GM23338 (cell line): ENCODE measurements around the gene DGKE. TPM values are rescaled to one million over a fixed set of nuclear protein-coding genes. Genes with fewer than 3 reads are reported as not detected.

Source experiments
- ATAC-seq: fragments of 200-7000 bp; cut with Tn5 transposase; 3 replicates; pipeline ENCODE4 v1.9.1; 2020
- DNase-seq: peaks from one replicate; pipeline ENCODE4 v3.0.0-alpha.2; 2015; ENCODE audit warnings: low spot score
- H2AFZ ChIP-seq: fragments of 200-600 bp; sonication (generic); 2 replicates; pipeline ENCODE4 v1.8.0; 2016; ENCODE audit warnings: antibody characterized with exemption, mild to moderate bottlenecking, moderate library complexity
- H3F3A ChIP-seq: fragments of 200-600 bp; sonication (generic); replicated peaks from 2 replicates; pipeline ENCODE4 v1.8.0; 2017; ENCODE audit warnings: antibody characterized with exemption, mixed run types, low read depth
- H3K27ac ChIP-seq: fragments of 200-600 bp; sonication (generic); 2 replicates; pipeline ENCODE4 v1.6.1; 2016; ENCODE audit warnings: low read depth
- H3K27me3 ChIP-seq: fragments of 200-600 bp; sonication (generic); 2 replicates; pipeline ENCODE4 v1.8.0; 2016; ENCODE audit warnings: mild to moderate bottlenecking, mixed run types, moderate library complexity; ENCODE audit not compliant: insufficient read depth
- H3K36me3 ChIP-seq: fragments of 200-600 bp; sonication (generic); 2 replicates; pipeline ENCODE4 v1.8.0; 2016; ENCODE audit warnings: mild to moderate bottlenecking; ENCODE audit not compliant: insufficient read depth
- H3K4me1 ChIP-seq: fragments of 200-600 bp; sonication (generic); 2 replicates; pipeline ENCODE4 v1.8.0; 2016; ENCODE audit warnings: mild to moderate bottlenecking, moderate library complexity; ENCODE audit not compliant: insufficient read depth
- H3K4me2 ChIP-seq: fragments of 200-600 bp; sonication (generic); 2 replicates; pipeline ENCODE4 v1.7.1; 2017; ENCODE audit warnings: mixed run types
- H3K4me3 ChIP-seq: fragments of 200-600 bp; sonication (generic); 2 replicates; pipeline ENCODE4 v1.6.1; 2016; ENCODE audit warnings: mixed run types
- H3K79me2 ChIP-seq: fragments of 200-600 bp; sonication (generic); replicated peaks from 2 replicates; pipeline ENCODE4 v1.8.0; 2017; ENCODE audit warnings: mild to moderate bottlenecking; ENCODE audit not compliant: insufficient read depth
- H3K9me2 ChIP-seq: fragments of 200-600 bp; sonication (generic); 2 replicates; pipeline ENCODE4 v1.8.0; 2017; ENCODE audit not compliant: insufficient read depth
- H4K20me1 ChIP-seq: fragments of 200-600 bp; sonication (generic); replicated peaks from 2 replicates; pipeline ENCODE4 v1.8.0; 2017; ENCODE audit warnings: mild to moderate bottlenecking; ENCODE audit not compliant: insufficient read depth
- H3K27ac Mint-ChIP-seq: 2 replicates; pipeline ENCODE4 v1.8.0; 2020; ENCODE audit warnings: inconsistent platforms, mild to moderate bottlenecking, moderate library complexity, mixed read lengths
- H3K27me3 Mint-ChIP-seq: 3 replicates; pipeline ENCODE4 v1.8.0; 2022; ENCODE audit warnings: low read depth, mild to moderate bottlenecking, moderate library complexity, mixed read lengths, inconsistent platforms; ENCODE audit not compliant: insufficient read depth, poor library complexity
- H3K36me3 Mint-ChIP-seq: 3 replicates; pipeline ENCODE4 v1.8.0; 2021; ENCODE audit warnings: low read depth, mild to moderate bottlenecking, inconsistent platforms, moderate library complexity, mixed read lengths
- H3K4me1 Mint-ChIP-seq: 3 replicates; pipeline ENCODE4 v1.8.0; 2020; ENCODE audit warnings: mild to moderate bottlenecking, inconsistent platforms, mixed read lengths
- H3K4me3 Mint-ChIP-seq: 3 replicates; pipeline ENCODE4 v1.8.0; 2021; ENCODE audit warnings: moderate library complexity, mild to moderate bottlenecking, inconsistent platforms, mixed read lengths
- H3K9me3 Mint-ChIP-seq: 3 replicates; pipeline ENCODE4 v1.8.0; 2020; ENCODE audit warnings: moderate library complexity, mild to moderate bottlenecking, inconsistent platforms, mixed read lengths
- CREB1 ChIP-seq: fragments of 250-450 bp; sonication (Bioruptor Pico); IDR thresholded peaks from 2 replicates; pipeline ENCODE4 v1.5.0; 2020; ENCODE audit warnings: low read depth, mild to moderate bottlenecking, moderate library complexity
- EZH2 ChIP-seq: fragments of 200-600 bp; sonication (generic); IDR thresholded peaks from one replicate; pipeline ENCODE4 v1.8.0; 2017; ENCODE audit warnings: antibody characterized with exemption, mild to moderate bottlenecking, low read depth; ENCODE audit not compliant: unreplicated experiment
- EZH2phosphoT487 ChIP-seq: fragments of 200-600 bp; sonication (generic); IDR thresholded peaks from one replicate; pipeline ENCODE4 v1.8.1; 2018; ENCODE audit warnings: antibody characterized with exemption; ENCODE audit not compliant: unreplicated experiment
- JUNB ChIP-seq: IDR thresholded peaks from one replicate; pipeline ENCODE4 v1.6.1; 2016; ENCODE audit warnings: antibody characterized with exemption; ENCODE audit not compliant: unreplicated experiment
- POLR2AphosphoS5 ChIP-seq: IDR thresholded peaks from 2 replicates; pipeline ENCODE4 v1.6.1; 2016; ENCODE audit warnings: antibody characterized with exemption, low read depth
- STAT1 ChIP-seq: IDR thresholded peaks from one replicate; pipeline ENCODE4 v1.6.1; 2016; ENCODE audit warnings: antibody characterized with exemption; ENCODE audit not compliant: unreplicated experiment
- ZNF331 ChIP-seq: fragments of 250-450 bp; sonication (Bioruptor Pico); IDR thresholded peaks from 2 replicates; pipeline ENCODE4 v1.5.0; 2020; ENCODE audit warnings: low read depth, mild to moderate bottlenecking, moderate library complexity
- polyA plus RNA-seq: library from polyadenylated mRNA; unstranded; fragments of >200 nt; fragmentation: Nextera tagmentation; extraction: Ambion mirVana; gene quantifications from 2 replicates; pipeline ENCODE4 v1.2.1, GENCODE V29; 2016
- total RNA-seq: library from RNA; depleted of rRNA; stranded (reverse); fragments of >200 nt; shearing (Covaris generic); gene quantifications from 2 replicates; pipeline ENCODE4 v1.2.3, GENCODE V29; 2014
- TF ChIP-seq, protein P1 (sequence below): fragments of 250-450 bp; sonication (Bioruptor Pico); IDR thresholded peaks from 2 replicates; pipeline ENCODE4 v1.5.0; 2020; ENCODE audit warnings: mild to moderate bottlenecking, moderate library complexity
- TF ChIP-seq, protein P2 (sequence below): IDR thresholded peaks from 2 replicates; pipeline ENCODE4 v1.6.1; 2016; ENCODE audit warnings: antibody characterized with exemption

DGKE gene
- total and polyA plus RNA-seq, 2 experiments from 2014 or later: 3.9 to 10.1 TPM

DNA sequence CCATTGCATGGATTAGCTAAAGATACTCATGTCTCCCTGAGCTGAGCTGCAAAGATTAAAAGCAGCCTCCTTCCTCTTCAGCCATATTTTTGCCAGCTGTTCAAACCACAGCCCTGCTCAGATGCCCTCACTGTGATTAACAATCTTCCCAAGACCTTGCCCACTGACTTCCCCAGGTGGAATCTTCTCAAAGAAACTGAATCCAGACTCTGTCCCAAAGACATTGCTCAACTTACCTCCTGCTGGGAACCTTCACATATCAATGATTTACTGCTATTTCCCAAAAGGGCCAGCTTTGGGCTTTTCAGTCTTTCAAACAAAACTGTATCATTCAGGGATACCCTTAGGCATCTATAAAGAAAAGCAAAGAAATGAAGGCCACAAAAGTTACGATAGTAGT is 9.4 kb upstream of the DGKE start (continued):
- TF ChIP-seq, protein P1, sequence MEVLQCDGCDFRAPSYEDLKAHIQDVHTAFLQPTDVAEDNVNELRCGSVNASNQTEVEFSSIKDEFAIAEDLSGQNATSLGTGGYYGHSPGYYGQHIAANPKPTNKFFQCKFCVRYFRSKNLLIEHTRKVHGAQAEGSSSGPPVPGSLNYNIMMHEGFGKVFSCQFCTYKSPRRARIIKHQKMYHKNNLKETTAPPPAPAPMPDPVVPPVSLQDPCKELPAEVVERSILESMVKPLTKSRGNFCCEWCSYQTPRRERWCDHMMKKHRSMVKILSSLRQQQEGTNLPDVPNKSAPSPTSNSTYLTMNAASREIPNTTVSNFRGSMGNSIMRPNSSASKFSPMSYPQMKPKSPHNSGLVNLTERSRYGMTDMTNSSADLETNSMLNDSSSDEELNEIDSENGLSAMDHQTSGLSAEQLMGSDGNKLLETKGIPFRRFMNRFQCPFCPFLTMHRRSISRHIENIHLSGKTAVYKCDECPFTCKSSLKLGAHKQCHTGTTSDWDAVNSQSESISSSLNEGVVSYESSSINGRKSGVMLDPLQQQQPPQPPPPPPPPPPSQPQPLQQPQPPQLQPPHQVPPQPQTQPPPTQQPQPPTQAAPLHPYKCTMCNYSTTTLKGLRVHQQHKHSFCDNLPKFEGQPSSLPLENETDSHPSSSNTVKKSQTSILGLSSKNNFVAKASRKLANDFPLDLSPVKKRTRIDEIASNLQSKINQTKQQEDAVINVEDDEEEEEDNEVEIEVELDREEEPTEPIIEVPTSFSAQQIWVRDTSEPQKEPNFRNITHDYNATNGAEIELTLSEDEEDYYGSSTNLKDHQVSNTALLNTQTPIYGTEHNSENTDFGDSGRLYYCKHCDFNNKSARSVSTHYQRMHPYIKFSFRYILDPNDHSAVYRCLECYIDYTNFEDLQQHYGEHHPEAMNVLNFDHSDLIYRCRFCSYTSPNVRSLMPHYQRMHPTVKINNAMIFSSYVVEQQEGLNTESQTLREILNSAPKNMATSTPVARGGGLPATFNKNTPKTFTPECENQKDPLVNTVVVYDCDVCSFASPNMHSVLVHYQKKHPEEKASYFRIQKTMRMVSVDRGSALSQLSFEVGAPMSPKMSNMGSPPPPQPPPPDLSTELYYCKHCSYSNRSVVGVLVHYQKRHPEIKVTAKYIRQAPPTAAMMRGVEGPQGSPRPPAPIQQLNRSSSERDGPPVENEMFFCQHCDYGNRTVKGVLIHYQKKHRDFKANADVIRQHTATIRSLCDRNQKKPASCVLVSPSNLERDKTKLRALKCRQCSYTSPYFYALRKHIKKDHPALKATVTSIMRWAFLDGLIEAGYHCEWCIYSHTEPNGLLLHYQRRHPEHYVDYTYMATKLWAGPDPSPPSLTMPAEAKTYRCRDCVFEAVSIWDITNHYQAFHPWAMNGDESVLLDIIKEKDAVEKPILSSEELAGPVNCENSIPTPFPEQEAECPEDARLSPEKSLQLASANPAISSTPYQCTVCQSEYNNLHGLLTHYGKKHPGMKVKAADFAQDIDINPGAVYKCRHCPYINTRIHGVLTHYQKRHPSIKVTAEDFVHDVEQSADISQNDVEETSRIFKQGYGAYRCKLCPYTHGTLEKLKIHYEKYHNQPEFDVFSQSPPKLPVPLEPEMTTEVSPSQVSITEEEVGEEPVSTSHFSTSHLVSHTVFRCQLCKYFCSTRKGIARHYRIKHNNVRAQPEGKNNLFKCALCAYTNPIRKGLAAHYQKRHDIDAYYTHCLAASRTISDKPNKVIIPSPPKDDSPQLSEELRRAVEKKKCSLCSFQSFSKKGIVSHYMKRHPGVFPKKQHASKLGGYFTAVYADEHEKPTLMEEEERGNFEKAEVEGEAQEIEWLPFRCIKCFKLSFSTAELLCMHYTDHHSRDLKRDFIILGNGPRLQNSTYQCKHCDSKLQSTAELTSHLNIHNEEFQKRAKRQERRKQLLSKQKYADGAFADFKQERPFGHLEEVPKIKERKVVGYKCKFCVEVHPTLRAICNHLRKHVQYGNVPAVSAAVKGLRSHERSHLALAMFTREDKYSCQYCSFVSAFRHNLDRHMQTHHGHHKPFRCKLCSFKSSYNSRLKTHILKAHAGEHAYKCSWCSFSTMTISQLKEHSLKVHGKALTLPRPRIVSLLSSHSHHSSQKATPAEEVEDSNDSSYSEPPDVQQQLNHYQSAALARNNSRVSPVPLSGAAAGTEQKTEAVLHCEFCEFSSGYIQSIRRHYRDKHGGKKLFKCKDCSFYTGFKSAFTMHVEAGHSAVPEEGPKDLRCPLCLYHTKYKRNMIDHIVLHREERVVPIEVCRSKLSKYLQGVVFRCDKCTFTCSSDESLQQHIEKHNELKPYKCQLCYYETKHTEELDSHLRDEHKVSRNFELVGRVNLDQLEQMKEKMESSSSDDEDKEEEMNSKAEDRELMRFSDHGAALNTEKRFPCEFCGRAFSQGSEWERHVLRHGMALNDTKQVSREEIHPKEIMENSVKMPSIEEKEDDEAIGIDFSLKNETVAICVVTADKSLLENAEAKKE (CRISPR knock-in tag): no peak
- TF ChIP-seq JUNB: no peak
- no peak for TF ChIP-seq POLR2AphosphoS5
- TF ChIP-seq CREB1 (CRISPR knock-in tag): no peak

- H3K4me1 Mint-ChIP-seq: peaks cover 13% of the 10 kb centered on the region
- Histone ChIP-seq H3K36me3 (no peaks in the 10 kb centered on the region), H3K4me2 (no peak overlapping the region), H3K4me1 (0 out of 2 replicates have a peak, but pooled peaks cover 5% of the 10 kb centered on the region), H3K27ac (no peak overlapping the region), H3F3A (no peaks in the 10 kb centered on the region), H2AFZ (no peak overlapping the region), H4K20me1 (no peaks in the 10 kb centered on the region), H3K79me2 (0 out of 2 replicates have a peak, but pooled peaks cover 6% of the 10 kb centered on the region), H3K27me3 (no peaks in the 10 kb centered on the region), H3K4me3 (no peak overlapping the region), H3K9me2 (no peaks in the 10 kb centered on the region)
- peaks cover 10% of the 10 kb centered on the region for H3K27me3 Mint-ChIP-seq
- peaks cover 28% of the 10 kb centered on the region for H3K36me3 Mint-ChIP-seq
- no peak overlapping the region for H3K27ac Mint-ChIP-seq
- H3K4me3 Mint-ChIP-seq: no peak overlapping the region
- DNase-seq: no peak
- ATAC-seq: no peak
- no peaks in the 10 kb centered on the region for H3K9me3 Mint-ChIP-seq
- TF ChIP-seq EZH2: no peak
- TF ChIP-seq EZH2phosphoT487: no peak
- TF ChIP-seq, protein P2, sequence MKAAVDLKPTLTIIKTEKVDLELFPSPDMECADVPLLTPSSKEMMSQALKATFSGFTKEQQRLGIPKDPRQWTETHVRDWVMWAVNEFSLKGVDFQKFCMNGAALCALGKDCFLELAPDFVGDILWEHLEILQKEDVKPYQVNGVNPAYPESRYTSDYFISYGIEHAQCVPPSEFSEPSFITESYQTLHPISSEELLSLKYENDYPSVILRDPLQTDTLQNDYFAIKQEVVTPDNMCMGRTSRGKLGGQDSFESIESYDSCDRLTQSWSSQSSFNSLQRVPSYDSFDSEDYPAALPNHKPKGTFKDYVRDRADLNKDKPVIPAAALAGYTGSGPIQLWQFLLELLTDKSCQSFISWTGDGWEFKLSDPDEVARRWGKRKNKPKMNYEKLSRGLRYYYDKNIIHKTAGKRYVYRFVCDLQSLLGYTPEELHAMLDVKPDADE: no peak
- no peak for TF ChIP-seq CREB1 (CRISPR knock-in tag)
- TF ChIP-seq ZNF331: no peak
- TF ChIP-seq STAT1: no peak
Measured at GRCh38 chr17:56826611-56827414, 7.1 kb upstream of the DGKE start.
